SK-N-SH (cell line): ENCODE measurements around the gene SMYD3. TPM values are rescaled to one million over a fixed set of nuclear protein-coding genes. Genes with fewer than 3 reads are reported as not detected.

Source experiments
- CTCF ChIA-PET: fragments of 300-600, 350-600 bp; formaldehyde crosslinking; extraction: SDS; loops from one replicate; lab custom pipeline; 2021; lab: Yijun Ruan, JAX
- POLR2A ChIA-PET: fragments of 350-600 bp; sonication (Branson Sonifier 250); formaldehyde crosslinking; extraction: SDS; loops from one replicate; lab custom pipeline; 2020; ENCODE audit warnings: antibody characterized with exemption, inconsistent platforms; lab: Yijun Ruan, JAX
- DNase-seq: peaks from one replicate; pipeline ENCODE4 v3.0.0; 2012
- H2AFZ ChIP-seq: fragments of 200-600 bp; sonication (generic); 2 replicates; pipeline ENCODE4 v1.8.1; 2016; ENCODE audit warnings: antibody characterized with exemption, mild to moderate bottlenecking, low read depth
- H3F3A ChIP-seq: fragments of 200-600 bp; sonication (generic); replicated peaks from 2 replicates; pipeline ENCODE3; 2016; ENCODE audit warnings: antibody characterized with exemption, mild to moderate bottlenecking; ENCODE audit not compliant: insufficient read depth
- H3K27ac ChIP-seq, 2 experiments: fragments of 200-500 bp in 1 of 2; fragments of 200-600 bp in 1 of 2; sonication (Bioruptor generic) in 1 of 2; sonication (generic), shearing (Covaris generic) in 1 of 2; 2 replicates each; pipeline versions ENCODE4 v1.5.1 to v1.6.1; 2014 to 2016; ENCODE audit warnings: low read depth in 2 of 2, inconsistent platforms in 1 of 2, low read length in 1 of 2, mild to moderate bottlenecking in 1 of 2, mixed read lengths in 1 of 2
- H3K27me3 ChIP-seq: fragments of 200-600 bp; sonication (generic), shearing (Covaris generic); 2 replicates; pipeline ENCODE4 v1.6.1; 2016; ENCODE audit warnings: mixed run types; ENCODE audit not compliant: insufficient read depth
- H3K36me3 ChIP-seq, 2 experiments: fragments of 200-500 bp in 1 of 2; fragments of 200-600 bp in 1 of 2; sonication (Bioruptor generic) in 1 of 2; sonication (generic) in 1 of 2; replicated peaks in 1 of 2; 2 replicates each; pipeline versions ENCODE3 to v1.5.1; 2014 to 2016; ENCODE audit warnings: low read length in 1 of 2, mild to moderate bottlenecking in 1 of 2; ENCODE audit not compliant: insufficient read depth in 2 of 2, control insufficient read depth in 1 of 2
- H3K4me1 ChIP-seq, 2 experiments: fragments of 200-500 bp in 1 of 2; fragments of 200-600 bp in 1 of 2; sonication (Bioruptor generic) in 1 of 2; sonication (generic), shearing (Covaris generic) in 1 of 2; 2 replicates each; pipeline versions ENCODE4 v1.5.1 to v1.6.1; 2014 to 2016; ENCODE audit warnings: low read depth in 1 of 2, low read length in 1 of 2, mixed run types in 1 of 2; ENCODE audit not compliant: insufficient read depth in 2 of 2, control insufficient read depth in 1 of 2
- H3K4me2 ChIP-seq: fragments of 200-600 bp; sonication (generic), shearing (Covaris generic); 2 replicates; pipeline ENCODE4 v1.6.1; 2017; ENCODE audit warnings: mixed run types
- H3K4me3 ChIP-seq, 2 experiments: fragments of 200-500 bp in 1 of 2; fragments of 200-600 bp in 1 of 2; sonication (Bioruptor generic) in 1 of 2; sonication (generic), shearing (Covaris generic) in 1 of 2; 2 replicates each; pipeline versions ENCODE4 v1.5.1 to v1.8.1; 2014 to 2016; ENCODE audit warnings: low read depth in 2 of 2, inconsistent platforms in 1 of 2, low read length in 1 of 2, mild to moderate bottlenecking in 1 of 2, mixed read lengths in 1 of 2, moderate library complexity in 1 of 2
- H3K79me2 ChIP-seq: fragments of 200-600 bp; sonication (generic); 2 replicates; pipeline ENCODE4 v1.8.1; 2017; ENCODE audit warnings: mild to moderate bottlenecking; ENCODE audit not compliant: insufficient read depth
- H3K9ac ChIP-seq: fragments of 200-600 bp; sonication (generic); 2 replicates; pipeline ENCODE4 v1.6.1; 2017; ENCODE audit warnings: mixed run types
- H3K9me2 ChIP-seq: fragments of 200-600 bp; sonication (generic); 2 replicates; pipeline ENCODE4 v1.6.1; 2017; ENCODE audit warnings: mixed run types
- H3K9me3 ChIP-seq: fragments of 200-600 bp; sonication (generic); 2 replicates; pipeline ENCODE4 v1.6.1; 2017; ENCODE audit warnings: mixed run types, mild to moderate bottlenecking, moderate library complexity
- H4K20me1 ChIP-seq: fragments of 200-600 bp; sonication (generic); 2 replicates; pipeline ENCODE4 v1.6.1; 2017; ENCODE audit warnings: mild to moderate bottlenecking, mixed run types; ENCODE audit not compliant: insufficient read depth
- CHD2 ChIP-seq: fragments of 150-350 bp; IDR thresholded peaks from 2 replicates; pipeline ENCODE4 v1.6.1; 2018; ENCODE audit warnings: low read length; ENCODE audit not compliant: partially characterized antibody
- EP300 ChIP-seq, 2 experiments: IDR thresholded peaks; 2 replicates each; pipeline versions ENCODE4 v1.4.0 to v1.6.1; 2012; ENCODE audit warnings: borderline replicate concordance in 1 of 2, low read depth in 1 of 2, low read length in 1 of 2
- FOSL2 ChIP-seq: IDR thresholded peaks from 2 replicates; pipeline ENCODE4 v1.4.0; 2012; ENCODE audit warnings: low read depth, mild to moderate bottlenecking, moderate library complexity, borderline replicate concordance
- FOXJ3 ChIP-seq: sonication (generic); formaldehyde crosslinking; IDR thresholded peaks from 2 replicates; pipeline ENCODE4 v1.5.1; 2020; ENCODE audit warnings: mild to moderate bottlenecking, missing genetic modification reagents
- FOXM1 ChIP-seq: IDR thresholded peaks from 2 replicates; pipeline ENCODE4 v1.4.0; 2012; ENCODE audit warnings: low read depth, mild to moderate bottlenecking
- GATA2 ChIP-seq: sonication (generic); formaldehyde crosslinking; IDR thresholded peaks from 2 replicates; pipeline ENCODE4 v1.5.0; 2020; ENCODE audit warnings: mild to moderate bottlenecking, missing genetic modification reagents
- MAX ChIP-seq: IDR thresholded peaks from 2 replicates; pipeline ENCODE4 v1.4.0; 2012; ENCODE audit warnings: low read depth
- MXI1 ChIP-seq: IDR thresholded peaks from 2 replicates; pipeline ENCODE4 v1.6.1; 2012; ENCODE audit warnings: mild to moderate bottlenecking, low read depth, low read length, improper control_type of control experiment
- NFIC ChIP-seq: IDR thresholded peaks from 2 replicates; pipeline ENCODE4 v1.4.0; 2012; ENCODE audit warnings: borderline replicate concordance
- NRF1 ChIP-seq: IDR thresholded peaks from 2 replicates; pipeline ENCODE4 v1.6.1; 2012; ENCODE audit warnings: low read depth, mild to moderate bottlenecking, low read length
- PBX3 ChIP-seq: IDR thresholded peaks from 2 replicates; pipeline ENCODE4; 2012
- POLR2AphosphoS5 ChIP-seq: IDR thresholded peaks from 2 replicates; pipeline ENCODE4 v1.6.1; 2012; ENCODE audit warnings: low read depth, low read length
- RAD21 ChIP-seq: IDR thresholded peaks from 2 replicates; pipeline ENCODE4 v1.6.1; 2012; ENCODE audit warnings: mild to moderate bottlenecking, low read length
- RCOR1 ChIP-seq: fragments of 150-350 bp; IDR thresholded peaks from 2 replicates; pipeline ENCODE4 v1.6.1; 2017; ENCODE audit warnings: antibody characterized with exemption, low read length
- REST ChIP-seq: IDR thresholded peaks from 2 replicates; pipeline ENCODE4 v1.6.1; 2012; ENCODE audit warnings: mild to moderate bottlenecking, low read depth, low read length, moderate library complexity
- RFX5 ChIP-seq: IDR thresholded peaks from 2 replicates; pipeline ENCODE4 v1.6.1; 2012; ENCODE audit warnings: mild to moderate bottlenecking, improper control_type of control experiment, low read length
- RXRA ChIP-seq: IDR thresholded peaks from 2 replicates; pipeline ENCODE4 v1.4.0; 2012; ENCODE audit warnings: low read depth, mild to moderate bottlenecking, borderline replicate concordance
- SMC3 ChIP-seq: IDR thresholded peaks from 2 replicates; pipeline ENCODE4 v1.6.1; 2012; ENCODE audit warnings: low read depth, low read length, improper control_type of control experiment
- TEAD4 ChIP-seq: IDR thresholded peaks from 2 replicates; pipeline ENCODE4 v1.4.0; 2012; ENCODE audit warnings: mild to moderate bottlenecking, borderline replicate concordance; ENCODE audit not compliant: insufficient read depth
- USF1 ChIP-seq: IDR thresholded peaks from 2 replicates; pipeline ENCODE4 v1.4.0; 2012; ENCODE audit warnings: low read depth, borderline replicate concordance
- USF2 ChIP-seq: fragments of 150-350 bp; IDR thresholded peaks from 2 replicates; pipeline ENCODE4 v1.6.1; 2017; ENCODE audit warnings: antibody characterized with exemption, low read length, low read depth, borderline replicate concordance
- YY1 ChIP-seq: IDR thresholded peaks from 2 replicates; pipeline ENCODE4 v1.4.0; 2012; ENCODE audit warnings: low read depth, mild to moderate bottlenecking
- WGBS: methylation state at CpG from one replicate; pipeline ENCODE4 v1.1.6; 2017; ENCODE audit warnings: low lambda C conversion rate; 5-methylcytosine and 5-hydroxymethylcytosine counted together
- polyA plus RNA-seq, 3 experiments: library from polyadenylated mRNA; depleted of rRNA; stranded (reverse); fragments of >200 nt; gene quantifications; 2 replicates each; pipeline ENCODE4 v1.2.3, GENCODE V29; 2012

Gene SMYD3
- polyA plus RNA-seq, 1 of the 3 experiments (the other 2 are of a cell fraction): 31.4 TPM

- H2AFZ ChIP-seq: no peak overlapping the region
- no peaks in the 10 kb centered on the region for H3K36me3 ChIP-seq
- no peak overlapping the region for H3K4me2 ChIP-seq
- H3K27me3 ChIP-seq: no peaks in the 10 kb centered on the region
- H3K9me3 ChIP-seq: no peaks in the 10 kb centered on the region
- CTCF ChIA-PET: interaction anchor here (1.0 to 4.4 kb wide), 10 partner anchors 12 to 1237 kb away, joined by 3 to 40 read pairs (median 8); partner anchors contain the start of gene KIF26B
- no peak overlapping the region for H3K4me3 ChIP-seq
- H3K4me1 ChIP-seq: peaks cover 0 to 13% of the 10 kb centered on the region in 2 experiments; a peak in 2 of 4 replicates
- H3K79me2 ChIP-seq: no peaks in the 10 kb centered on the region
- TF ChIP-seq YY1: no peak
- no peak for TF ChIP-seq MAX
- no peak for TF ChIP-seq RXRA
- TF ChIP-seq EP300 (IDR thresholded peaks at IDR 0.05; ENCODE audit: borderline replicate concordance in 1 of 2, low read depth in 1 of 2, low read length in 1 of 2): no peak
- TF ChIP-seq MXI1: no peak
- TF ChIP-seq POLR2AphosphoS5: no peak
- no peak for TF ChIP-seq GATA2 (CRISPR knock-in tag)
- no peak for TF ChIP-seq USF2
- no peak for TF ChIP-seq SMC3
- no peak for TF ChIP-seq FOXJ3 (CRISPR knock-in tag)
- no peak for TF ChIP-seq FOXM1
- TF ChIP-seq PBX3: no peak
- no peak for TF ChIP-seq RAD21
- TF ChIP-seq TEAD4: no peak
- TF ChIP-seq RCOR1: no peak
- no peaks in the 10 kb centered on the region for H3K9me2 ChIP-seq
- WGBS: 96% methylated on average over 5 of the region's 5 CpGs
- no peaks in the 10 kb centered on the region for H4K20me1 ChIP-seq
- H3F3A ChIP-seq: no peaks in the 10 kb centered on the region
- no peak overlapping the region for H3K27ac ChIP-seq
- DNase-seq: no peak
- POLR2A ChIA-PET: no interaction called here
- H3K9ac ChIP-seq: no peak overlapping the region
Measured at GRCh38 chr1:246279402-246279801, 227.7 kb downstream of the SMYD3 start.

GRCh38 chr1:246278371-246278770 is 228.7 kb downstream of the SMYD3 start:
- Histone ChIP-seq H4K20me1 (no peaks in the 10 kb centered on the region), H3K4me1 (peaks cover 0 to 6% of the 10 kb centered on the region in 2 experiments; a peak in 2 of 4 replicates), H3K27me3 (no peaks in the 10 kb centered on the region), H3K4me2 (no peak overlapping the region), H3K9me2 (no peaks in the 10 kb centered on the region), H3K36me3 (no peaks in the 10 kb centered on the region), H3F3A (no peaks in the 10 kb centered on the region), H3K9me3 (no peaks in the 10 kb centered on the region), H3K27ac (no peak overlapping the region), H3K9ac (no peak overlapping the region), H3K79me2 (no peaks in the 10 kb centered on the region), H3K4me3 (no peak overlapping the region), H2AFZ (no peak overlapping the region)
- POLR2A ChIA-PET: no interaction called here
- CTCF ChIA-PET: interaction anchor here (0.8 to 4.4 kb wide), 6 partner anchors 18 to 1125 kb away, joined by 3 to 40 read pairs (median 8); partner anchors contain the start of gene KIF26B
- no peak for DNase-seq
- 96% methylated on average over 6 of the region's 6 CpGs for WGBS
- TF ChIP-seq NRF1 (no peak), USF1 (no peak), RFX5 (no peak), RCOR1 (no peak), FOSL2 (no peak), CHD2 (no peak), RXRA (no peak), PBX3 (no peak), NFIC (no peak), REST (no peak)
